MM.1S (cell line): ENCODE data around the gene CELF2.

Source experiments
- DNase-seq: peaks from one replicate; pipeline ENCODE4 v3.0.0-alpha.2; 2015
- H2AFZ ChIP-seq: fragments of 300-600 bp; sonication (generic); 2 replicates; pipeline ENCODE4 v1.6.0; 2016; ENCODE audit warnings: antibody characterized with exemption, low read length
- H3F3A ChIP-seq: fragments of 300-600 bp; sonication (generic); 2 replicates; pipeline ENCODE4 v1.6.1; 2016; ENCODE audit warnings: mild to moderate bottlenecking, antibody characterized with exemption, low read length, moderate library complexity, mixed read lengths; ENCODE audit not compliant: insufficient read depth
- H3K27ac ChIP-seq: fragments of 300-600 bp; sonication (generic); 2 replicates; pipeline ENCODE4 v1.5.1; 2016; ENCODE audit warnings: mild to moderate bottlenecking, low read length
- H3K27me3 ChIP-seq: fragments of 300-600 bp; sonication (generic); replicated peaks from 2 replicates; pipeline ENCODE4 v1.6.0; 2016; ENCODE audit warnings: low read length; ENCODE audit not compliant: insufficient read depth
- H3K36me3 ChIP-seq: fragments of 300-600 bp; sonication (generic); replicated peaks from 2 replicates; pipeline ENCODE4 v1.6.1; 2016; ENCODE audit warnings: mild to moderate bottlenecking, low read length, mixed read lengths; ENCODE audit not compliant: insufficient read depth
- H3K4me1 ChIP-seq: fragments of 300-600 bp; sonication (generic); 2 replicates; pipeline ENCODE4 v1.6.1; 2016; ENCODE audit warnings: low read length, mixed read lengths
- H3K4me2 ChIP-seq: fragments of 300-600 bp; sonication (generic); 2 replicates; pipeline ENCODE4 v1.6.0; 2016; ENCODE audit warnings: low read depth, low read length
- H3K4me3 ChIP-seq: fragments of 300-600 bp; sonication (generic); 2 replicates; pipeline ENCODE4 v1.5.1; 2016; ENCODE audit warnings: low read length, mixed read lengths
- H3K79me2 ChIP-seq: fragments of 300-600 bp; sonication (generic); 2 replicates; pipeline ENCODE4 v1.6.1; 2016; ENCODE audit warnings: mixed run types, low read length, mixed read lengths
- H3K9ac ChIP-seq: fragments of 300-600 bp; sonication (generic); 2 replicates; pipeline ENCODE4 v1.6.1; 2016; ENCODE audit warnings: low read length, mixed read lengths
- H3K9me2 ChIP-seq: fragments of 300-600 bp; sonication (generic); replicated peaks from 2 replicates; pipeline ENCODE4 v1.6.1; 2016; ENCODE audit warnings: mild to moderate bottlenecking, low read length, mixed read lengths; ENCODE audit not compliant: insufficient read depth
- H3K9me3 ChIP-seq: fragments of 300-600 bp; sonication (generic); replicated peaks from 2 replicates; pipeline ENCODE4 v1.6.1; 2016; ENCODE audit warnings: mild to moderate bottlenecking, low read length, mixed read lengths; ENCODE audit not compliant: insufficient read depth
- H4K20me1 ChIP-seq: fragments of 300-600 bp; sonication (generic); 2 replicates; pipeline ENCODE4 v1.6.1; 2016; ENCODE audit warnings: mild to moderate bottlenecking, low read length, moderate library complexity, mixed read lengths; ENCODE audit not compliant: insufficient read depth
- EZH2 ChIP-seq: fragments of 300-600 bp; sonication (generic); optimal IDR thresholded peaks from 2 replicates; pipeline ENCODE3; 2017; ENCODE audit warnings: low read depth, mild to moderate bottlenecking, antibody characterized with exemption, low read length, mixed read lengths
- EZH2phosphoT487 ChIP-seq: fragments of 300-600 bp; sonication (generic); IDR thresholded peaks from 2 replicates; pipeline ENCODE4 v1.6.1; 2018; ENCODE audit warnings: antibody characterized with exemption, low read length
- TF ChIP-seq, protein P1 (sequence below): fragments of 300-600 bp; sonication (generic); IDR thresholded peaks from 2 replicates; pipeline ENCODE4 v1.5.1; 2016; ENCODE audit warnings: antibody characterized with exemption, low read length, mixed read lengths

The CELF2 gene

DNA sequence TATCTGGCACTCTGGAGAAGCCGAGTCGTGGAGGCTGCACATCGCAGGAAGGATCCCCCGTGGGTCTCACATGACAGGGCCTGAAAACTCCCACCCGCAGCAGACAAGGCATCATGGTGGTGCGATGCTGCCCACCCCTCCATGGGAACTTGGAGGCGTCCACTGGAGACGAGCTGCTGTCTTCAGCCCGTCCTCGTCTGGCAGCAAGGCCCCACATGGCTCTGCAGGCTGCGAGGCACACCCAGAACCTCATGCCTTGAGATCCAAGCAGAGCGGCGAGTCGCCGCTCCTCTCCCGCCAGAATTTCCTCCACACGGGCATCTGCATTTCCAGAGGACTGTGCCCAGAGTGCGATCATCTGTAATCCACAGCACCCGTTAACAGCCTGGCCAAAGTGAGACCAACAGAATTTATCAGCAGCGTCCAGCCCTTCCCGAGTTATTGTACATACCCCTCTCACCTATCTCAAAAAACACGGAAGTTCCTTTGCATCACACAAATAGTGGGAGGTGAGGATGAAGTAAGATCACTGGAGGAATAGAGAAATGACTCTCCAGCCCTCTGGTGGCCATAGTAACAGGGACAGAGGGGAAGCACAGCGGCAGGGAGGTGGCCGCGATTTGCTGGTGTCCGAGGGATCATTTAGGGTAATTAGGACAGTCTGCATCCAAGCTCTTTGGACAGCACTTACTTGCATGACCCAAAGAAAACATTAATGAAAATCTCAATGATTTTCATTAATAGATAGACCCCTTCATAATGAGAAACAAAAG, 301.3 kb downstream of the CELF2 start:
- Histone ChIP-seq H3K79me2 (peaks cover 66% of the 10 kb centered on the region), H3K9ac (no peak overlapping the region), H3K4me3 (no peak overlapping the region), H3K27me3 (no peaks in the 10 kb centered on the region), H3K4me1 (no peaks in the 10 kb centered on the region), H3F3A (peaks cover 42% of the 10 kb centered on the region), H3K9me3 (no peaks in the 10 kb centered on the region), H3K36me3 (peaks cover 41% of the 10 kb centered on the region), H3K4me2 (no peak overlapping the region), H4K20me1 (no peaks in the 10 kb centered on the region), H2AFZ (no peak overlapping the region), H3K27ac (no peak overlapping the region), H3K9me2 (no peaks in the 10 kb centered on the region)
- TF ChIP-seq EZH2phosphoT487: no peak
- no peak for TF ChIP-seq EZH2
- DNase-seq: no peak

DNA sequence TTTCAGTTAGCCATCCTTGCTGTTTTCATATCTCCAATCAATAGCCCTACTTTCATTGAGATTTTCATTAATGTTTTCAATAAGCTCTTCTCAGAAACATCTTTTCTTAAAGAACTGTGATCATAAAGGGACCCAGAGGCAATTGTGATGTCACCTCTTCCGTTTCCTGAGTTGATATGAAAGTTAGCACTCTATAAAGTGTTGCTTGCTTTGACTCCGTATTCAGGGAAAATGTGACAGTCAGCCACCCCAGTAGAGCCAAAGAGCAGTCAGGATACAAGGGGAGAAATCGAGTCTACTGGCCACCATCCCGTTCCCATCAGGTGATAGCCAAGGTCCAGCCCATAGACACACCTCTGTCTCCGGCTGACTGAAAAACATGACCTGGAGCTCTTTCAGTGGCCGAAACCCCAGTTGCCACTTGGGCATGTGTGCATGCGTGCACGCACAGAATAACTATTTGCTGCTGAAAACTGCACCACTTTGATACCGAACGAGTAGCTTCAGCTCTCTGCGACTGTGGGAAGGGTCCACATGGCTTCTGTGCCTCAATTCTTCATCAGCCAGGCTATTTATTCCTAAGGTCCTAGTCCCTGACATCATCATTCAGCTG, 302.4 kb downstream of the CELF2 start:
- H4K20me1 ChIP-seq: no peaks in the 10 kb centered on the region; the same call in 1 of the 2 replicates
- H3K9ac ChIP-seq: no peak overlapping the region
- peaks cover 42% of the 10 kb centered on the region for H3K36me3 ChIP-seq
- H2AFZ ChIP-seq: no peak overlapping the region
- peaks cover 59% of the 10 kb centered on the region for H3K79me2 ChIP-seq
- no peak for DNase-seq
- no peak overlapping the region for H3K4me3 ChIP-seq
- no peak overlapping the region for H3K27ac ChIP-seq
- no peak overlapping the region for H3K4me2 ChIP-seq
- no peaks in the 10 kb centered on the region for H3K27me3 ChIP-seq
- H3K9me3 ChIP-seq: no peaks in the 10 kb centered on the region
- peaks cover 38% of the 10 kb centered on the region for H3F3A ChIP-seq
- TF ChIP-seq, protein P1, sequence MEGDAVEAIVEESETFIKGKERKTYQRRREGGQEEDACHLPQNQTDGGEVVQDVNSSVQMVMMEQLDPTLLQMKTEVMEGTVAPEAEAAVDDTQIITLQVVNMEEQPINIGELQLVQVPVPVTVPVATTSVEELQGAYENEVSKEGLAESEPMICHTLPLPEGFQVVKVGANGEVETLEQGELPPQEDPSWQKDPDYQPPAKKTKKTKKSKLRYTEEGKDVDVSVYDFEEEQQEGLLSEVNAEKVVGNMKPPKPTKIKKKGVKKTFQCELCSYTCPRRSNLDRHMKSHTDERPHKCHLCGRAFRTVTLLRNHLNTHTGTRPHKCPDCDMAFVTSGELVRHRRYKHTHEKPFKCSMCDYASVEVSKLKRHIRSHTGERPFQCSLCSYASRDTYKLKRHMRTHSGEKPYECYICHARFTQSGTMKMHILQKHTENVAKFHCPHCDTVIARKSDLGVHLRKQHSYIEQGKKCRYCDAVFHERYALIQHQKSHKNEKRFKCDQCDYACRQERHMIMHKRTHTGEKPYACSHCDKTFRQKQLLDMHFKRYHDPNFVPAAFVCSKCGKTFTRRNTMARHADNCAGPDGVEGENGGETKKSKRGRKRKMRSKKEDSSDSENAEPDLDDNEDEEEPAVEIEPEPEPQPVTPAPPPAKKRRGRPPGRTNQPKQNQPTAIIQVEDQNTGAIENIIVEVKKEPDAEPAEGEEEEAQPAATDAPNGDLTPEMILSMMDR: no peak
- TF ChIP-seq EZH2: no peak
- TF ChIP-seq EZH2phosphoT487: no peak
- H3K9me2 ChIP-seq: no peaks in the 10 kb centered on the region
- no peaks in the 10 kb centered on the region for H3K4me1 ChIP-seq

DNA sequence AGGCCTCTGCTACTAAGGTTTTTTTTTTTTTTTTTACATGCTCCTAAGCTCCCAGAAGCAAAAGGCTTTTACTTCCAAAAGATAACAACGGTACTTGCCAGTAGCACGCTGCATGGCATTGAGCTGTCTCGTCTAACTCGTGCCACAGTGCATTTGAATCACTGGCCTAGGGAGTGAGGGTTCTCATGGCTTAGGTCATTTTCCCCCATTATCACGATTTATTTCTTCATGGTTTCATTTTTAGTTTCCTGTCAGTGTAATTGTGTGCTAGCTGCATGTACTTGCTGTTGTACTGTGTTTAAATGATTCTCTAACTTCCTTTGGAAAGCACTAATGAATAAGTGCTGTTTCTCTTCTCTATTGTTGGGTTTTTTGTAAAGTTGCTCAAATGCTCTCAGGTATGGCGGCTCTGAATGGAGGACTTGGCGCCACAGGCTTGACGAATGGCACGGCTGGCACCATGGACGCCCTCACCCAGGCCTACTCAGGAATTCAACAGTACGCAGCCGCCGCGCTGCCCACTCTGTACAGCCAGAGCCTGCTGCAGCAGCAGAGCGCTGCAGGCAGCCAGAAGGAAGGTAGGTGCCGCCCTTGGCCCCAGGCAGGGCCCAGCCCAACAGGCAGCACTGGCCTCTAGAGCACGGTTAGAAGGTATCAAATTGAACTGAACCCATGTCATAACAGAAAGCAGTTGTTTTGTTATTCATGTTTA, 303.3 kb downstream of the CELF2 start:
- Histone ChIP-seq H3F3A (peaks cover 44% of the 10 kb centered on the region), H3K27me3 (no peaks in the 10 kb centered on the region), H3K4me1 (no peaks in the 10 kb centered on the region), H3K4me3 (no peak overlapping the region), H2AFZ (no peak overlapping the region), H3K27ac (no peak overlapping the region), H3K9me3 (no peaks in the 10 kb centered on the region), H3K36me3 (peaks cover 36% of the 10 kb centered on the region), H3K4me2 (no peak overlapping the region), H3K9ac (no peak overlapping the region), H3K79me2 (peaks cover 50% of the 10 kb centered on the region), H3K9me2 (no peaks in the 10 kb centered on the region), H4K20me1 (no peaks in the 10 kb centered on the region; the same call in 1 of the 2 replicates)
- no peak for DNase-seq
- TF ChIP-seq, protein P1: no peak
- no peak for TF ChIP-seq EZH2phosphoT487
- TF ChIP-seq EZH2: no peak
